NCI-H1092 treated with DMSO at 0.1 percent for 48 hours (cell line): Measurements from ENCODE around the gene CWC27.
"Not testable (repeated sequence)": the region's sequence is repeated elsewhere in the genome, so short reads cannot be mapped to it uniquely, and the experiment has no call there.

Experiments used
- DNase-seq: peaks from one replicate; lab custom pipeline; 2025; lab: John Stamatoyannopoulos, UW

The CWC27 gene

DNA sequence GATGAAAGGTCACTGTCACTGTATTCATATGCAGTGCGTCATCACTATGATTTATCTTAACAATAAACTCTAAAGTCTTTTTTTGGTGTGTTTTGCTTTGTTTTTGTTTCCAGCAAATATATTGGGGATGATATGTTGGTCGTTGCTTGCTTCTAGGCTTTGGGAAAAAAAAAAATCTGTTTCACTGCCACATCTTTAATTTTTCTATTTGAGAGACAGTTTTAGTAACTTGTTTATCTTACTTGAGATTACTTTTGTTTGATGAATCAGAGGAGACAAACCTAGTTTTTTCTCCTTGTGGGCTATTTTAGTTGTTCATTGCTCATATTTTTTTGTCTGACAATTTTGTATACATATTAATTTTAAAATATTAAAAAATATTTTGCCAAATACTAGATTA, 19.4 kb downstream of the CWC27 start:
- no peak for DNase-seq

DNA sequence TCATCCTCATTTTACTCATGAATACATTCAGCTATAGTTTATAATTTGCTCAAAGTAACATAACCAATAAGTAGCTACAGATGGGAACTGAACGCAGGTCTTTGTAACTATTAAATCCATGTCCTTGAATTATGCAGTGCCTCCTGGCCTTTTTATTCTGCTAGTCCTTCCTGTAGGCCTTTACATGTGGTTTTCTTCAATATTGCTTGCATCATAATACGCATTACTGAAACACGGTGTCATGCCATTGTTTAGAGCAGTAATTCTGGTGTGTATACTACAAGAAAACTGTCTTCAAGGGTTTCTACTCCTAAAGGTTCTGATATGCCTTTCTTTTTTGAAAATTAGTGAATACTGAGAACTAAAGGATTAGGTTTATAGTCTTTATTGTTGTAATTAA, 20.7 kb downstream of the CWC27 start:
- no peak for DNase-seq

DNA sequence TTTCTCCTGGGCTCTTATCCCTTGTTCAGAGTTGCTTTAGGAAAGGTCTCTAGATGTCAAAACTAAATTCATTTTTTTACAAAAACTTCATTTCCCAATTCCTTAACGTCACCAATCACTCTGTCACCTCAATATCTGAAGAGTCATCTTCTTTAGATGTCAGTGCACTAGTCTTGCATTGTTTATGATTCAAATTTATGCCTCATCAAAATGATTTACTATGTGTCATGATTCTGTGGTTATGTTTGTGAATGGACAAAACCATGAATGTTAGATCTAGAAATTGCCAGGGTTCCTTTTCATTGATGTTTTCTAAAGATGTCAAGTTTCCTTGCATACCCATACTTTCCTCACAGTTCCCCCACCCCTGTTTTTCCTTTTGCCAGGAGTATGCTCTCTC, 21.5 kb downstream of the CWC27 start:
- no peak for DNase-seq

DNA sequence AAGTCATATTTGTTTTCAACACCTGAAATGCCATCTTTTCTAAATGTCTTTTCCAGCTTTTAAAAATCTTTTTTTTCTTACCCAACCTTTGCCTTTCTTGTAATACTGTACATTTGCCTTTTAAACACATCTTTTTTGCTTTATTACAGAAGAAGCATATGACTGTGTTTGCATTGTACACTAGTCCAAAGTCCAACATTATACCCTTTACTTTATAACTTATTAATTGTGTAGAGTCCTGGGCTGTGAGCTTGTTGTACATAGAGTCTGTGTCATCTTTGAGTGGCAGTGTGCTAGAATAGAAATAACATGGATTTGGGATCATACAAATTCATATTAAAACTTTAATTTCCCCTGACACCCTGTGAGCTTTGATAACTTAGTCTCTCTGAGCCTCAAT, 23.7 kb downstream of the CWC27 start:
- no peak for DNase-seq

DNA sequence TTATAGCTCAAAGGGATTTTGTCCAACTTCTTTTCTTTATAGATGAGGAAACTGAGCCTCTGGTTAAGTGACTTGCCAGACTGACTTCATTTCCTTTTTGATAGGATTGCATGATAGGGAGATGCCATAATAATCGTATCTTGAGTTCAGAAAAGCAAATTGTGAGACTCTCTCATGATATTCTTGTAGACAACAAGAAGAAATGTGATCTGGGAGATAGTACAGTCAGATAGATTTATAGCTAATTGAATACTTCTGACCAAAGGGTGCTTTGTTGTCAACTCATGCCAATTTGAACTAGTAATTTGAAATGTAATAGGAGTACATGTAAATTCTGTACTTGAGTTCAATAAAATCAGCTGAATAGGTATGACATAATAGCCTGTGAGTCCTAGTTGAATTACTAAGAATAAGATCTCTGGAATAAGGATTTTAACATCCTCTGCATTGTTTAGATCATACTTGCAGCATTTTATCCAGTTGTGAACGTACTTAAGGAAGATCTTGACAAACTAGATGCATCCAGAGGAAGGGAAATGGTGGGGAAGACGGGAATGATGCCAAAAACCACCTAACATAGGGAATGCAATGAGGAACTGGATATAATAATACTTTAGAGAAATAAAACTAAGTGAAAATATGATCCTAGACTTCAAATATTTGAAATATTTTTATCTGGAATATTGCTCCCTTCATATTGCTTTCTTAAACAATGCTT, 25.5 kb downstream of the CWC27 start:
- no peak for DNase-seq

DNA sequence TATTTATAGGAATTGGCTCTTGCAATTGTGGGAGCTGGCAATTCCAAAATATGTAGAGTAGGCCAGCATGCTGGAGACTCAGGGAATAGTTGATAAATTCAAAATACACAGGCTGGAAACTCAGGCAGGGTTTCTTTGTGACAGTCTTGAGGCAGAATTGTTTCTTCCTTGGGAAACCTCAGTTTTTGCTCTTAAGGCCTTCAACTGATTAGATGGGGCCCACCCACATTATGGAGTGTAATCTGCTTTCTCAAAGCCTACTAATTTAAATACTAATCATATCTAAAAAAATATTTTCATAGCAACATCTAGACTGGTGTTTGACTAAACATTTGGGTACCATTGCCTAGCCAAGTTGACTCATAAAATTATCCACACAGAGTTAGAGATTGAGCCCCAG, 27.6 kb downstream of the CWC27 start:
- no peak for DNase-seq

DNA sequence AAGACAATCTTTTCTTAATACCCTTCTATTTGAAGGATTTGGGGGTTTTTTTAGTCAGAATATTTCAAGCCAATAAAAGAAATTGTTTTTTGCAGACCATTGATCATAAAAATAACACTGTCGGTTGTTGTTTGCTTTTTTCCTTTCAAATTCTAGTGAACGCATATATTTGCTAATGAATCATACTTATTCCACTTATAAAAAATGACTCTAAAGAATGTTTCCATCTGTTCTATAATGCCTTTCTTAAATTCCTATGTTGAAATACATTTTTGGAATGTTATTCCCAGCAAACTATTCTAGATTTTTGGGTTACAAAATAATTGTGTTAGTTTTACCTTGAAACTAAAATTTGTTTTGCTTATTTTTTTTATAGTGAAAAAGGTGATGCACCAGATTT, 32.2 kb downstream of the CWC27 start:
- DNase-seq = no peak

DNA sequence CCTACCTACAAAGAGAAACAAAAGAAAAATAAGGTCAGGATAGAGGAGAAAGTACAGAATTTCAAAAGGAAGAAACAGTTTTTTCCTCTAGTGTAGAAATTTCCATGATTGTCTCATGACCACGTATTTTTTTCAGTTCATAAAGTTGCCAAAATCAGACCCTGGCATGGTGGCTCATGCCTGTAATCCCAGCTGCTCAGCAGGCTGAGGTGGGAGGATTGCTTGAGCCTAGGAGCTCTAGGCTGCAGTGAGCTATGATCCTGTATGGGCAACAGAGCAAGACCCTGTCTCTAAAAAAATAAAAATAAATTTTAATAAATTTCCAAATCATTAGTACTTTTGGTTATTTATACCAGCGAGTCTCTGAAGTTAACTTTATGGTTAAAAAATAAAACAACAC, 37.8 kb downstream of the CWC27 start:
- DNase-seq = no peak

DNA sequence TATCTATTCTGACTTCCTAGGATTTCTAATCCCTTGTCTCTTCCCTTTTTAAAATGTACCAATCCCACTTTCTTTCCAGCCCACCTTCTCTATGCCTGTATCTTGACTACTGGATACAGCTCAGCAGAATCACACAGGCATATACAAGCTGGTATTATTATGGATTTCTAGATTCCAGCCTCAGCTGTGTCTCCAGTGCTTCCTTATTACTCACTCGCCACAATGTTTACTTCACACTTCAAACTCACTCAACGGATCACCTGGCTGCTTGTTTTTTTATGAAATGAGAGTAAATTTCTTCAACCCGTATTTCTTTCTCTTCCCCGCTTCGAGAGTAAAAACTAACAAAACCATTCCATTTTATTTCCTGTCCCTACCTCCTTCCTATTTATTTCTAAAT, 38.8 kb downstream of the CWC27 start:
- DNase-seq = no peak

DNA sequence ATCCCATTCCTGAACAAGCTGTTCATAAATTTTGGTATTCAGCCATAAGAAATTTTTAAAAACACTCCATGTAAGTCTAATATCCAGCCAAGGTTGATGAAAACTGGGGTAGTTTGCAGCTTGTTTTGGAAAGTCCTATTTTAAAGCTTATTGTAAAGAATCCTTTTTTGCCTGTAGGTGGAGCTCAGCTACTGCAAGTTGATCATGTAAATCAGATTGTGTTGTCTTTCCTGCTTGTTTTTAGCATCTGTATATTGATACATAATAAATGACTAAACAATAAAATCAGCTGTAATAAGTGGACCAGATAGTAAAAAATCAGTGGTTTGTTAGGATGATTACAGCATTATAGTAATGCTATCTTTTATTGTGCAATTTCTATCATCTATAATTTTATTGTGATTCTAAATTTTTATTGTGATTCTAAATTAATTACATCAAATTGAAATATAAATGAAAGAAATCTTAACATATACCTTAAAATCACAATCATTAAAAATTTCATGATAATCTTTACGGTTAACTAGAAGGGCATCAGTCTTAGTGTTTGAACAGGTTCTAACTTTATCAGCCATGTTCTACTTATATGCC, 42.4 kb downstream of the CWC27 start:
- peak; percentile 41 for DNase-seq

DNA sequence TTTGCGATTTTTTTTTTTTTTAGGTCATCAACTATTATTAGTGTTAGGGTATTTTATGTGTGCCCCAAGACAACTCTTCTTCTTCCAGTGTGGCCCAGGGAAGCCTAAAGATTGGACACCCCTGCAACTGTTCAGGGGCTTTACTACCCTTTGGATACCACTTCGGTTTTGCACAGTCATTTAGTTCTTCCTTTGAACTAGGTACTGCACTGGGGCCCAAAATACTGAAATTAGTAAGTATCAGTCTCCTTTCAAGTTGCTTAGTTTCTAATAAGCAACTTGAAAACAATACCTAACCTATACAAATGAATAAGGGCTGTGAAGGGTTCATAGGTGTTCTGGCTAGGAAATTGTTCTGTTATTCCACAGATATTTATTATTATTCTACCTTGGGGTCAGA, 45.3 kb downstream of the CWC27 start:
- DNase-seq = no peak

DNA sequence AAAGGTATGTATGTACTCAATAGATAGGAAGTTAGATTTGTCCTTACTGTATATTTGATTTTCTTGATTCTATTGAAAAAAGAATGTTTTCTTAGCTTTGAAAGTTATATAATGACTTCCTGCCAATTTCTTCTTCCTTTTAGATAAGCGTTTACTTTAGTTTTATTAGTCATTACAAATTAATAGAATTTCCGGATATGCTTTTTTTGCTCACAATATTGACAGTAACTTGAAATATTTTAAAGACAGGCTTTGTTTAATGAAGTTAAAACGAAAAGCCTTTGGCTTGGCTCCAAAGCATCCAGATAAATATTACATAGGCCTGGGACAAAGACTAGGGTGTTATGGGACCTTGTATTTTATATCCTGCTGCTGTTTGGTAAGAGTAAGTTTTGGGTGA, 49.5 kb downstream of the CWC27 start:
- DNase-seq = no peak

DNA sequence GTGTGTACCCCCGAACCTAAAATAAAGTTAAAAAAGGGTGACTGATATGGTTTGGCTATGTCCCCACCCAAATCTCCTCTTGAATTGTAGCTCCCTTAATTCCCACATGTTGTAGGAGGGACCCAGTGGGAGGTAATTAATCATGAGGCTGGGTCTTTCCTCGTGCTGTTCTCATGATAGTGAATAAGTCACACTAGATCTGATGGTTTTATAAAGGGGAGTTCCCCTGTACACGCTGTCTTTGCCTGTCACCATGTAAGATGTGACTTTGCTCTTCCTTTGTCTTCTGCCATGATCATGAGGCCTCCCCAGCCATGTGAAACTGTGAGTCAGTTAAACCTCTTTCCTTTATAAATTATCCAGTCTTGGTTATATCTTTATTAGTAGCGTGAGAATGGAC, 50.6 kb downstream of the CWC27 start:
- DNase-seq = not testable (repeated sequence)

DNA sequence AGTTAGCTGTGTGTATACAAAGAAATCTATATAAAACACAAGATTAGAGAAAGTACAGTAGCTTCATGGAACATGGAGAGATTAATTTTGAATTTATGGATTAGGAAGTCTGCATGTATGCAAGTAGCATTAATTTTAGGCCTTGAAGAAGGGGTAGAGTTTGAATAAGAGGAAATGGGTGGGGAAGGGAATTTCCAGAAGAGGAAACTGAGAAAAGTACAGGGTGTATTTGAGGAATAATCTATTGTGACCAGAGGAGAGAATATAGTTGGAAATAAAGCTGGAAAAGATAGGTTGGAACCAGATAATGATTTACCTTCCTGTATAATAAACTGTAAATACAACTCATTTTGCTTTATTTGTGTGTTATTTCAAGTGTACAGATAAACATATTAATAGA, 53.6 kb downstream of the CWC27 start:
- DNase-seq = no peak

DNA sequence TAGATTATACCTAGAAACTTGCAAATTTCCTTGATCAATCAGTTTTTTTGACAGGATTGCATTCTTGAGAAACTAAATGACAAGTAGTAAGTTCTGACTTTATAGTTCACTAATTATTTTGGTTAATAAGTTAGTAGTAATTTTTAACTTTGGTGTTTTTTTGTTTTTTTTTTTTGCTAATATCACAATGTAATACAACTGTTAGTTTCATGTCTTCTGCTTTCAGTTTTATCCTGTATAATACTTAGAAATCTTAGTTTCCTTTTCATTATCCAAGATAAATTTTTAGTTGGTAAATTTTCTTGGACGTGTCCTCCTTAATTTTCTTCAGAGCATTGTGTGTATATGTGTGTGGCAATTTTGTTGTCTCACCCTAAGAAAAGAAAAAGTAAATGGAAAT, 57.8 kb downstream of the CWC27 start:
- no peak for DNase-seq

DNA sequence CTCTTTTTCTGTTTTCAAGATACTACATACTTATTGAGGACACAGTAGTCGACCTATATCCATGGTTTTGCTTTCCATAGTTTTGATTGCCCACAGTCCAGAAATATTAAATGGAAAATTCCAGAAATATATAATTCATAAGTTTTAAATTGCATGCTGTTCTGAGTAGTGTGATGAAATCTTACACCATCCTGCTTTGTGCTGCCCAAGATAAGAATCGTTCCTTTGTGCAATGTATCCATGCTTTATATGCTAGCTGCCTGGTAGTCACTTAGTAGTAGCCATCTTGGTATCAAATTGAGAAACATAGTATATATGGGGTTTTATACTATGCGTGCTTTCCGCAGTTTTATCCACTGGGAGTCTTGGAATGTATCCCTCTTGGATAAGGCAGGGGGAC, 59.0 kb downstream of the CWC27 start:
- DNase-seq = no peak

DNA sequence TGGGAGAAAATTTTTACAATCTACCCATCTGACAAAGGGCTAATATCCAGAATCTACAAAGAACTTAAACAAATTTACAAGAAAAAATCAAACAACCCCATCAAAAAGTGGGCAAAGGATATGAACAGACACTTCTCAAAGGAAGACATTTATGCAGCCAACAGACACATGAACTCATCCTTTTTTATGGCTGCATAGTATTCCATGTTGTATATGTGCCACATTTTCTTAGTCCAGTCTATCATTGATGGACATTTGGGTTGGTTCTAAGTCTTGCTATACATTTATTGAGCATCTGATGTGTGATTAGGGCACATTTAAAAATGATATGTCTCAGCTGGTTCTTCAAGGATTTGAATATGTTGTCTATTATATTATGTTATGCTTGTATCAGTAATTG, 61.9 kb downstream of the CWC27 start:
- not testable (repeated sequence) for DNase-seq

DNA sequence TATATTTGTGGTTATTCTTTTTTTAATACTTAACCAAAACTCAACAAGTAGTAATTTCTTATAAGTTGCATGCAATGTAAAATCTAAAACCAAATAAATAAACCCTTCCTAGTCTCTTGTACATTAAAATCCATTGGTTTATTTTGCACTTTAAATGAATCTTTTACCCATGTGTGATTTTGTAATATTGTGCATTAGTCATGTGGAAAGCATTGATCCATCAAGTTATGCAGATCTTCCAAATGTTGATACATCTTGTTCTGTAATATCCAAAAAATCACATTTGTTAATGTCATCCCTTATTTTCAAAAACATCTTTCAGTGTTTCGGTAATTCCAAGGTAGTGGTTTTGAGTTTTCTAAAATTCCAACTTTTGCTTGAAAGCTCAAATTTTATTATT, 63.3 kb downstream of the CWC27 start:
- DNase-seq = no peak

DNA sequence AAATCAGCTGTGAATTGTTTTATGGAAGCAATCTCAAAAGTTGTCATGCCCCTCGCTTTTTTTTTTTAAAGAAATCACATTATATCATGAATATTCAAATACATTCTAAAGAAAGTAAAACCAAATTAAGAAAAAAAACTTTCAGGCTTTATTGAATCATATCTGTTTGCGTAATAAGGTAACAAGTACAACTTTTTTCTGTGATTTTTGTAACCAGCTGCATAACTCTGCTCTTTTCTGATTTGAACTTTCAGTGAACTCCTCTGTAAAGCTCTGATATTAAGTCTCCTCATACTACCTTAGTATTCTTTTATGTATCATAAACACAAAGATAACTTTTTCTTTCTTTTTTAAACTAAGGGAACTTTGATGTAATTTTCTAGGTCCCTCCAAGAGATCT, 65.3 kb downstream of the CWC27 start:
- no peak for DNase-seq

DNA sequence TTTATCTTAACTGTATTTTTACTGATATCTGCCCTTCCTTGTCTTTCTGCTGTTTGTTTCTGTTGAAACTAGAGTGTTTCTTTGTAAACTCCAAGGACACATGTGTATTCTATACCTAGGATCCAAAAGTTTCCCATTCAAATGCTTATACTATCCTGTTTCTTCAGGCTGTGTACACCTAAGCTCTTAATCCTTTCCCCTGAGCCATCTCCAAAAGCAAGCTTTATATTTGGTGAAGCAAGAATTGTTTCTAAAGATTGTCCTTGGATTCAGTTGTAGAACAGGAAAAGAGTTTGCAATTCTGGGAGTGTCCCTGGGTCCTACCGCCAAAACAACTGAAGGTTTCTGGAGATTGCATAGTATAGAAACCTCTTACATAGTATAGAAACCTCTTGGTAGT, 65.9 kb downstream of the CWC27 start:
- no peak for DNase-seq

DNA sequence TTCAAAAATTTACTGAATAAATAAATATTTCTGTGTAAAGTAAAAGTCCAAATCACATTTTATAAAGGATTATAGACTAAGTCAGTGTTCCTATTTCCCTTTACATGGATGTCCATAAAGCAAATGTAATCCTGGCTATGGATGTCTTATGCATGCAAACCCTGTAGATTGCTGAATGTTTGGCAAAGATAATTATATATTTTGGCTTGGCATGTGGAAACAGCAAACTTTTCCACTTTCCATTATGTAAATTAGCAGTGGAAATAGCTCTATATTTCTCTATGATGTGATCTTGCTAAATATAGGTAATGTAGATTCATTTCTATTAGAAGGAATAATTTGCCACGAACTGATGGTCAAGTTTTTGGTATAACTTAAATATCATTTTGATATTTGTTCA, 66.5 kb downstream of the CWC27 start:
- DNase-seq = no peak

DNA sequence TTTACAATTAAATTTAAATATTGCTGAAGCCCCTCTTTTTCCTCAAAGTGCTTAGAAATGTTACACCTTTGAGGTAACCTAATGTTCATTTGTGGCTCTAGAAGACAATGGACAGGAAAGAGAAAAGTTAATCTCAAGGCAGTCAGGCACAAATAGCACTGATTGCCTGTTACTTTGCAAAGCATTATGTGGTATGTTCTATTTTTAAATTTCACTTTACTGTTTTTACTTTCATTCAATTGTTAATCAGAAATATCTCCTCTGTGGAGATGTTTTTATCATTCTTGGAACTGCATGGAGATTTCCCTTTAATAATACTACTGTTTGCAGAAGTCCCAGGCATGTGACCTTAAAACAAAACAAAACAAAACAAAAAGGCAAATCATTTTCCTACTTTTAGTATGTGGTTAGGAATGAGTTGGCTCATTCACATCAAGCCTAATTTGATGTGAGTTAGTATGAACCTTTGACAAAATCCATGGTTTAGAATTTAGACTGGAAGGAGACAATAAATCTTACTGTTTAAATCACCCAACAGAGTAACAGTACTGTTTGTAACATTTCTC, 67.5 kb downstream of the CWC27 start:
- DNase-seq = no peak

DNA sequence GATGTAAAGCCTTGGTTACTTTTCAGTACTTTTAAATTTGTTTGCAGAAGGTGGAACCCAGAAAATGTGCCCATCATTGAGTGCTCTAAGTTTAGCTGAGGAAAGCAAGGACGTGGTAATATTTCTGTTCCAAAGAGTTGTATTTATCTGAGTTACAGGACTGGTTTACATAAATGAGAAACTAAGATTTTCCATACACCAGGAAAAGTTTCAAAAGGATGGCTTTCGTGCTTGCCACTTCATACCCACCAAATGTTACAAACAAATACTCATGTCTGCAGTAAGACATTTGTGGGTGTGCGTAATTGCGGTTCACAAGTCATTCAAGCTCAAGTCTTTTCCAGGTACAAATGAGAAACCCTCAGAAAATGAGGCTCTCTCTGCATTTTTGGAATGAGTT, 68.1 kb downstream of the CWC27 start:
- no peak for DNase-seq

DNA sequence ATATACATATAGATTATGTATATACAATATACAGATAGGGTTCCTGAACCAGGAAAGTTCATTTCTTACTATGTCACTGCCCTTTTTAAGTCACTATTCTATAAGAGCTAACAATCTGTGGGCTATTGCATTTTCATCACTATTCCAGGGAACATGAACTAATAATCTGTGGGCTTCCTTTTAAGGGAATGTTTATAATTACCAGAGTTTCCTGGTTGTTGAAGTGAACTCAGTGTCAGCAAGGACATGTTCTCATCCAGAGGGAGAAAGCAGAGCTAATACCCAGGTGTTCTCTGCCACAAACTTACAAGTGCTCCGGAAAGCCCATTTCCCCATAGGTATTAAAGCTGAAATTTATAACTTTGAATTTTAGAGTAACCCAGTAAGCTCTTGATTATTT, 69.6 kb downstream of the CWC27 start:
- DNase-seq = no peak
